ENCODE results near the gene GRK5.

GRCh38 chr10:119326167-119326566 lies 118.8 kb downstream of the GRK5 start:
- TF ChIP-seq CTCF (IDR thresholded peaks at IDR 0.05) = no peak
- TF ChIP-seq POLR2A (IDR thresholded peaks at IDR 0.05) = no peak
